HepG2 (cell line): ENCODE data around the gene DYNLL2. TPM values are rescaled to one million over a fixed set of nuclear protein-coding genes. Genes with fewer than 3 reads are reported as not detected.

Source experiments
- ADNP ChIP-seq: sonication (generic); formaldehyde crosslinking; IDR thresholded peaks from 2 replicates; pipeline ENCODE4 v1.4.0; 2020; ENCODE audit warnings: missing genetic modification reagents
- DRAP1 ChIP-seq: IDR thresholded peaks from 2 replicates; pipeline ENCODE4 v1.6.1; 2016; ENCODE audit warnings: missing genetic modification reagents, missing compliant biosample characterization
- GLMP ChIP-seq: sonication (generic); formaldehyde crosslinking; IDR thresholded peaks from 2 replicates; pipeline ENCODE4 v1.9.0; 2021; ENCODE audit warnings: missing genetic modification reagents, mild to moderate bottlenecking, borderline replicate concordance
- KLF16 ChIP-seq, 2 experiments: sonication (generic) in 1 of 2; formaldehyde crosslinking in 1 of 2; IDR thresholded peaks; 2 replicates each; pipeline versions ENCODE4 v1.6.1 to v1.8.0; 2016 to 2023; ENCODE audit warnings: missing genetic modification reagents in 2 of 2, missing compliant biosample characterization in 1 of 2
- NR1H2 ChIP-seq: sonication (generic); formaldehyde crosslinking; IDR thresholded peaks from 2 replicates; pipeline ENCODE4 v1.8.1; 2022; ENCODE audit warnings: low read depth, missing genetic modification reagents, borderline replicate concordance
- SALL2 ChIP-seq: sonication (generic); formaldehyde crosslinking; IDR thresholded peaks from 2 replicates; pipeline ENCODE4 v1.8.1; 2023; ENCODE audit warnings: mild to moderate bottlenecking, missing genetic modification reagents, inconsistent platforms
- ZBTB43 ChIP-seq: sonication (generic); formaldehyde crosslinking; conservative IDR thresholded peaks from 2 replicates; pipeline ENCODE4 v1.4.0; 2020; ENCODE audit warnings: missing genetic modification reagents
- ZNF160 ChIP-seq: sonication (generic); formaldehyde crosslinking; IDR thresholded peaks from 2 replicates; pipeline ENCODE4 v1.8.0; 2022; ENCODE audit warnings: mild to moderate bottlenecking, inconsistent platforms, missing genetic modification reagents
- ZNF430 ChIP-seq: sonication (generic); formaldehyde crosslinking; IDR thresholded peaks from 2 replicates; pipeline ENCODE4 v1.9.0; 2021; ENCODE audit warnings: mild to moderate bottlenecking, missing genetic modification reagents
- ZNF510 ChIP-seq: sonication (generic); formaldehyde crosslinking; IDR thresholded peaks from 2 replicates; pipeline ENCODE4 v1.4.0; 2020; ENCODE audit warnings: low read depth, mild to moderate bottlenecking, missing genetic modification reagents
- polyA plus RNA-seq, 8 experiments: library from polyadenylated mRNA; depleted of rRNA in 3 of 8; stranded (reverse) in 7 of 8; unstranded in 1 of 8; fragments of >200 nt; fragmentation: Illumina TruSeq in 4 of 8; extraction: Trizol in 4 of 8; gene quantifications; 2 replicates each; pipeline versions ENCODE4 v1.2.1 to v1.2.3, GENCODE V29; 2011 to 2016; ENCODE audit warnings: low read depth in 4 of 8, missing spikeins in 1 of 8, mixed read lengths in 1 of 8; ENCODE audit not compliant: insufficient read depth in 1 of 8
- total RNA-seq, 5 experiments: library from RNA; depleted of rRNA; stranded (reverse); fragments of >200 nt; fragmentation: Illumina TruSeq; extraction: Trizol; gene quantifications; 2 replicates each; pipeline ENCODE4 v1.2.3, GENCODE V29; 2016; ENCODE audit warnings: low read depth in 1 of 5
- TF ChIP-seq, protein P1 (sequence below): sonication (generic); formaldehyde crosslinking; IDR thresholded peaks from 2 replicates; pipeline ENCODE4 v1.4.0; 2020; ENCODE audit warnings: missing genetic modification reagents
- TF ChIP-seq, protein P2 (sequence below): sonication (generic); formaldehyde crosslinking; IDR thresholded peaks from 2 replicates; pipeline ENCODE4 v1.4.0; 2020; ENCODE audit warnings: missing genetic modification reagents, mild to moderate bottlenecking, borderline replicate concordance
- TF ChIP-seq, protein P3 (sequence below): sonication (generic); formaldehyde crosslinking; conservative IDR thresholded peaks from 2 replicates; pipeline ENCODE4 v1.8.0; 2022; ENCODE audit warnings: mild to moderate bottlenecking, moderate library complexity, missing genetic modification reagents

The DYNLL2 gene
- total and polyA plus RNA-seq, 2 of the 13 experiments (the other 11 are each of a cell fraction or from before 2014, with no cell fraction given), result 9.5 to 29.0 TPM

- TF ChIP-seq, protein P1, sequence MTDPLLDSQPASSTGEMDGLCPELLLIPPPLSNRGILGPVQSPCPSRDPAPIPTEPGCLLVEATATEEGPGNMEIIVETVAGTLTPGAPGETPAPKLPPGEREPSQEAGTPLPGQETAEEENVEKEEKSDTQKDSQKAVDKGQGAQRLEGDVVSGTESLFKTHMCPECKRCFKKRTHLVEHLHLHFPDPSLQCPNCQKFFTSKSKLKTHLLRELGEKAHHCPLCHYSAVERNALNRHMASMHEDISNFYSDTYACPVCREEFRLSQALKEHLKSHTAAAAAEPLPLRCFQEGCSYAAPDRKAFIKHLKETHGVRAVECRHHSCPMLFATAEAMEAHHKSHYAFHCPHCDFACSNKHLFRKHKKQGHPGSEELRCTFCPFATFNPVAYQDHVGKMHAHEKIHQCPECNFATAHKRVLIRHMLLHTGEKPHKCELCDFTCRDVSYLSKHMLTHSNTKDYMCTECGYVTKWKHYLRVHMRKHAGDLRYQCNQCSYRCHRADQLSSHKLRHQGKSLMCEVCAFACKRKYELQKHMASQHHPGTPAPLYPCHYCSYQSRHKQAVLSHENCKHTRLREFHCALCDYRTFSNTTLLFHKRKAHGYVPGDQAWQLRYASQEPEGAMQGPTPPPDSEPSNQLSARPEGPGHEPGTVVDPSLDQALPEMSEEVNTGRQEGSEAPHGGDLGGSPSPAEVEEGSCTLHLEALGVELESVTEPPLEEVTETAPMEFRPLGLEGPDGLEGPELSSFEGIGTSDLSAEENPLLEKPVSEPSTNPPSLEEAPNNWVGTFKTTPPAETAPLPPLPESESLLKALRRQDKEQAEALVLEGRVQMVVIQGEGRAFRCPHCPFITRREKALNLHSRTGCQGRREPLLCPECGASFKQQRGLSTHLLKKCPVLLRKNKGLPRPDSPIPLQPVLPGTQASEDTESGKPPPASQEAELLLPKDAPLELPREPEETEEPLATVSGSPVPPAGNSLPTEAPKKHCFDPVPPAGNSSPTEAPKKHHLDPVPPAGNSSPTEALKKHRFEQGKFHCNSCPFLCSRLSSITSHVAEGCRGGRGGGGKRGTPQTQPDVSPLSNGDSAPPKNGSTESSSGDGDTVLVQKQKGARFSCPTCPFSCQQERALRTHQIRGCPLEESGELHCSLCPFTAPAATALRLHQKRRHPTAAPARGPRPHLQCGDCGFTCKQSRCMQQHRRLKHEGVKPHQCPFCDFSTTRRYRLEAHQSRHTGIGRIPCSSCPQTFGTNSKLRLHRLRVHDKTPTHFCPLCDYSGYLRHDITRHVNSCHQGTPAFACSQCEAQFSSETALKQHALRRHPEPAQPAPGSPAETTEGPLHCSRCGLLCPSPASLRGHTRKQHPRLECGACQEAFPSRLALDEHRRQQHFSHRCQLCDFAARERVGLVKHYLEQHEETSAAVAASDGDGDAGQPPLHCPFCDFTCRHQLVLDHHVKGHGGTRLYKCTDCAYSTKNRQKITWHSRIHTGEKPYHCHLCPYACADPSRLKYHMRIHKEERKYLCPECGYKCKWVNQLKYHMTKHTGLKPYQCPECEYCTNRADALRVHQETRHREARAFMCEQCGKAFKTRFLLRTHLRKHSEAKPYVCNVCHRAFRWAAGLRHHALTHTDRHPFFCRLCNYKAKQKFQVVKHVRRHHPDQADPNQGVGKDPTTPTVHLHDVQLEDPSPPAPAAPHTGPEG (CRISPR knock-in tag), result peak; percentile 93; the same call in 1 of the 2 replicates
- TF ChIP-seq ZNF160 (CRISPR knock-in tag) (no peak; the same call in 1 of the 2 replicates), SALL2 (CRISPR knock-in tag) (no peak; the same call in 1 of the 2 replicates), DRAP1 (CRISPR knock-in tag) (peak; percentile 48; the same call in 1 of the 2 replicates), NR1H2 (CRISPR knock-in tag) (peak; percentile 78; the same call in 1 of the 2 replicates), KLF16 (CRISPR knock-in tag; IDR thresholded peaks at IDR 0.05) (no peak), ZNF430 (CRISPR knock-in tag) (peak; percentile 41), GLMP (CRISPR knock-in tag) (no peak), ZBTB43 (0 out of 2 replicates have a peak, but pooled peaks have one; percentile 15), ZNF510 (CRISPR knock-in tag) (no peak; the same call in 1 of the 2 replicates), ADNP (CRISPR knock-in tag) (no peak)
- TF ChIP-seq, protein P2, sequence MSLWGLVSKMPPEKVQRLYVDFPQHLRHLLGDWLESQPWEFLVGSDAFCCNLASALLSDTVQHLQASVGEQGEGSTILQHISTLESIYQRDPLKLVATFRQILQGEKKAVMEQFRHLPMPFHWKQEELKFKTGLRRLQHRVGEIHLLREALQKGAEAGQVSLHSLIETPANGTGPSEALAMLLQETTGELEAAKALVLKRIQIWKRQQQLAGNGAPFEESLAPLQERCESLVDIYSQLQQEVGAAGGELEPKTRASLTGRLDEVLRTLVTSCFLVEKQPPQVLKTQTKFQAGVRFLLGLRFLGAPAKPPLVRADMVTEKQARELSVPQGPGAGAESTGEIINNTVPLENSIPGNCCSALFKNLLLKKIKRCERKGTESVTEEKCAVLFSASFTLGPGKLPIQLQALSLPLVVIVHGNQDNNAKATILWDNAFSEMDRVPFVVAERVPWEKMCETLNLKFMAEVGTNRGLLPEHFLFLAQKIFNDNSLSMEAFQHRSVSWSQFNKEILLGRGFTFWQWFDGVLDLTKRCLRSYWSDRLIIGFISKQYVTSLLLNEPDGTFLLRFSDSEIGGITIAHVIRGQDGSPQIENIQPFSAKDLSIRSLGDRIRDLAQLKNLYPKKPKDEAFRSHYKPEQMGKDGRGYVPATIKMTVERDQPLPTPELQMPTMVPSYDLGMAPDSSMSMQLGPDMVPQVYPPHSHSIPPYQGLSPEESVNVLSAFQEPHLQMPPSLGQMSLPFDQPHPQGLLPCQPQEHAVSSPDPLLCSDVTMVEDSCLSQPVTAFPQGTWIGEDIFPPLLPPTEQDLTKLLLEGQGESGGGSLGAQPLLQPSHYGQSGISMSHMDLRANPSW (CRISPR knock-in tag), result no peak
- TF ChIP-seq, protein P3, sequence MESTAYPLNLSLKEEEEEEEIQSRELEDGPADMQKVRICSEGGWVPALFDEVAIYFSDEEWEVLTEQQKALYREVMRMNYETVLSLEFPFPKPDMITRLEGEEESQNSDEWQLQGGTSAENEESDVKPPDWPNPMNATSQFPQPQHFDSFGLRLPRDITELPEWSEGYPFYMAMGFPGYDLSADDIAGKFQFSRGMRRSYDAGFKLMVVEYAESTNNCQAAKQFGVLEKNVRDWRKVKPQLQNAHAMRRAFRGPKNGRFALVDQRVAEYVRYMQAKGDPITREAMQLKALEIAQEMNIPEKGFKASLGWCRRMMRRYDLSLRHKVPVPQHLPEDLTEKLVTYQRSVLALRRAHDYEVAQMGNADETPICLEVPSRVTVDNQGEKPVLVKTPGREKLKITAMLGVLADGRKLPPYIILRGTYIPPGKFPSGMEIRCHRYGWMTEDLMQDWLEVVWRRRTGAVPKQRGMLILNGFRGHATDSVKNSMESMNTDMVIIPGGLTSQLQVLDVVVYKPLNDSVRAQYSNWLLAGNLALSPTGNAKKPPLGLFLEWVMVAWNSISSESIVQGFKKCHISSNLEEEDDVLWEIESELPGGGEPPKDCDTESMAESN (CRISPR knock-in tag), result peak; percentile 73; the same call in 1 of the 2 replicates
Measured at GRCh38 chr17:58083491-58084316, 485 bp downstream of the DYNLL2 start (continued).
